Measurements from ENCODE around the gene UBIAD1. TPM values are rescaled to one million over a fixed set of nuclear protein-coding genes. Genes with fewer than 3 reads are reported as not detected.
A peak's percentile ranks its signal among the peaks of the same experiment; 100 is the strongest.

The UBIAD1 gene
- polyA plus RNA-seq, 1 experiment, result 10.0 TPM

DNA sequence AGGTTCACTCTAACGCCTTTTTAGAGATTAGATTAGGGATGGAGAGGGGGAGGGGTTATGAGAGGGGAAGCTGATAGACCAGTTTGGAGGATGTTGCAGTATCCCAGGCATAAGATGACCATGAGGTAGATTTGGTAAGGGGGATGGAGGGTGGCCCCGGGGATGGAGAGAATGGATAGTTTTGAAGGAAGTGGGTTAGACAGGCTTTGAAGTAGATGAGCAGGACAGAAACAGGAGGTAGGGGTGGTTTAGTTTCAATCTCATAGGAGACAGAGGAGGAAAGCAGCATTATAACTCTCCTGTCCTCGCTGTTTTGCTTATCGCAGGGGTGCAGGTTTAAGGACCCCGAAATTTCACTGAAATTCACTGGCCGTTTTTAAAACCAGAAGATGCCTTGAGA, 11.8 kb downstream of the UBIAD1 start:
- Histone ChIP-seq H3K27ac (ENCODE audit: low read depth, low read length) (no peak overlapping the region), H3K27me3 (ENCODE audit: control insufficient read depth, insufficient read depth, low read length) (no peaks in the 10 kb centered on the region), H3K9me3 (ENCODE audit: control insufficient read depth, insufficient read depth, low read length) (no peaks in the 10 kb centered on the region; the same call in 1 of the 2 replicates), H3K4me3 (ENCODE audit: low read depth, low read length) (no peak overlapping the region)
- CTCF ChIA-PET, result no interaction called here
- no peak for DNase-seq (ENCODE audit: low read depth, low spot score)
- TF ChIP-seq, protein P1, sequence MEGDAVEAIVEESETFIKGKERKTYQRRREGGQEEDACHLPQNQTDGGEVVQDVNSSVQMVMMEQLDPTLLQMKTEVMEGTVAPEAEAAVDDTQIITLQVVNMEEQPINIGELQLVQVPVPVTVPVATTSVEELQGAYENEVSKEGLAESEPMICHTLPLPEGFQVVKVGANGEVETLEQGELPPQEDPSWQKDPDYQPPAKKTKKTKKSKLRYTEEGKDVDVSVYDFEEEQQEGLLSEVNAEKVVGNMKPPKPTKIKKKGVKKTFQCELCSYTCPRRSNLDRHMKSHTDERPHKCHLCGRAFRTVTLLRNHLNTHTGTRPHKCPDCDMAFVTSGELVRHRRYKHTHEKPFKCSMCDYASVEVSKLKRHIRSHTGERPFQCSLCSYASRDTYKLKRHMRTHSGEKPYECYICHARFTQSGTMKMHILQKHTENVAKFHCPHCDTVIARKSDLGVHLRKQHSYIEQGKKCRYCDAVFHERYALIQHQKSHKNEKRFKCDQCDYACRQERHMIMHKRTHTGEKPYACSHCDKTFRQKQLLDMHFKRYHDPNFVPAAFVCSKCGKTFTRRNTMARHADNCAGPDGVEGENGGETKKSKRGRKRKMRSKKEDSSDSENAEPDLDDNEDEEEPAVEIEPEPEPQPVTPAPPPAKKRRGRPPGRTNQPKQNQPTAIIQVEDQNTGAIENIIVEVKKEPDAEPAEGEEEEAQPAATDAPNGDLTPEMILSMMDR (IDR thresholded peaks at IDR 0.05; ENCODE audit: low read depth, low read length), result no peak
- POLR2A ChIA-PET, result no interaction called here

- no peak for DNase-seq (ENCODE audit: low read depth, low spot score)
- H3K4me3 ChIP-seq (ENCODE audit: low read depth, low read length), result no peak overlapping the region
- no peaks in the 10 kb centered on the region for H3K27me3 ChIP-seq (ENCODE audit: control insufficient read depth, insufficient read depth, low read length)
- POLR2A ChIA-PET, result no interaction called here
- no peaks in the 10 kb centered on the region; the same call in 1 of the 2 replicates for H3K9me3 ChIP-seq (ENCODE audit: control insufficient read depth, insufficient read depth, low read length)
- CTCF ChIA-PET, result interaction anchor here (0.5 to 2.0 kb wide), 9 partner anchors 10 to 610 kb away, joined by 3 to 6 read pairs (median 3); partner anchors contain the start of gene UBIAD1
- TF ChIP-seq, protein P1 (IDR thresholded peaks at IDR 0.05; ENCODE audit: low read depth, low read length), result peak; percentile 39; the same call in 1 of the 2 replicates
- H3K27ac ChIP-seq (ENCODE audit: low read depth, low read length), result no peak overlapping the region
These were observed 13.1 kb downstream of the UBIAD1 start for GRCh38 chr1:11285883-11286734.

DNA sequence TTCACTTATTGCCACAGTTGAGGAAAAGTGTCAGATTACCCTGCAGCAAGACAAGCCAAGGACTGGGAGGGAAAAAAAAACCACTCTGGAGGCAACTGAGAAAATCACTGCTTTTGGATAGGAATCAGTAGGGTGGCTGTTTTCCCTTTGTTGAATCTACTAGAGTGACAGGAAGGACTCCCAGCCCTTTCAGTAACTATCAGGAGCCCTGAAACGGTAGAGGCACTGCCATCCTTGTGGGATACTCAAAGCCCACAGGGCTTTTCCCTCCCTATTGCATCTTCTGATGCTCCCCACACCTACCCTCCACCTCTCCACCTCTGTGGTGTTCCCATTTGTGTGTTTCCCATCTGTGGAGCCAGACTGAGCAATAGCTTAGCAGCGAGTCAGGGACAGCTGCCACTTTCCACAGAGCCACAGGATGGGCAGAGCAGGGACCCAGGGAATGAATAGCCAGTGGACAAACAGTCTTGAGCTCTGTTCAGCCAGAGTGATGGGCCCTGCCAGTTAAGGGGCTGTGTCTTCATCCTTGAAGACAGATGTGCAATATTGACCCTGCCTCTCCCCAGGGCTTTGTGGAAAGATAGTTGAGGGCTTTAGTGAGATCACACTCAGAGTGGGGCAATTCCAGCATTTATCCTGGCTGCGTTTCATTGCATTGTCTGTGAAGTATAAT, 13.9 kb downstream of the UBIAD1 start:
- Histone ChIP-seq H3K4me3 (ENCODE audit: low read depth, low read length) (no peak overlapping the region), H3K9me3 (ENCODE audit: control insufficient read depth, insufficient read depth, low read length) (no peaks in the 10 kb centered on the region), H3K27me3 (ENCODE audit: control insufficient read depth, insufficient read depth, low read length) (no peaks in the 10 kb centered on the region), H3K27ac (ENCODE audit: low read depth, low read length) (no peak overlapping the region)
- ChIA-PET POLR2A (no interaction called here), CTCF (interaction anchor here (0.5 to 2.0 kb wide), 9 partner anchors 9 to 609 kb away, joined by 3 to 6 read pairs (median 3); partner anchors contain the start of gene UBIAD1)
- no peak for DNase-seq (ENCODE audit: low read depth, low spot score)
- TF ChIP-seq, protein P1 (IDR thresholded peaks at IDR 0.05; ENCODE audit: low read depth, low read length), result no peak

DNA sequence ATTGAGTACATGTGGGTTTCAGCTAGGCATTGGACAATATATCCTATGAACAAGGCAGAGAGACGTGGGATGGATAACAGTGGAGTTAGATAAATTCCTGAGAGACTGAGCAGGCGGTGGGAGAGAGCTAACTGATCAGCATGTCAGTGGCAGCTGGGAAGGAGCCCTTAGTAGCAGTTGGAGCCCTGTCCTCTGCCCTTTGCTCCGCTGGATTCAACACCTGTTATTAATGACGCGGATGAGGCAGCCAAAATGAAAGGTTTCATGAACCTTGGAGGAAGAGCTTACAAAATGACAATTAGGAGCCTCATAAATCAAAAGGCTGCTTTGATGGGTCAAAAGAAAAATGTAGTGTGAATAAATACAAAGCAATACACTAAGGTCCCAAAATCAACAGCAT, 16.1 kb downstream of the UBIAD1 start:
- TF ChIP-seq, protein P1 (IDR thresholded peaks at IDR 0.05; ENCODE audit: low read depth, low read length), result no peak
- H3K4me3 ChIP-seq (ENCODE audit: low read depth, low read length), result no peak overlapping the region
- H3K27me3 ChIP-seq (ENCODE audit: control insufficient read depth, insufficient read depth, low read length), result no peaks in the 10 kb centered on the region
- no peaks in the 10 kb centered on the region for H3K9me3 ChIP-seq (ENCODE audit: control insufficient read depth, insufficient read depth, low read length)
- CTCF ChIA-PET, result no interaction called here
- POLR2A ChIA-PET, result no interaction called here
- no peak for DNase-seq (ENCODE audit: low read depth, low spot score)
- no peak overlapping the region for H3K27ac ChIP-seq (ENCODE audit: low read depth, low read length)

DNA sequence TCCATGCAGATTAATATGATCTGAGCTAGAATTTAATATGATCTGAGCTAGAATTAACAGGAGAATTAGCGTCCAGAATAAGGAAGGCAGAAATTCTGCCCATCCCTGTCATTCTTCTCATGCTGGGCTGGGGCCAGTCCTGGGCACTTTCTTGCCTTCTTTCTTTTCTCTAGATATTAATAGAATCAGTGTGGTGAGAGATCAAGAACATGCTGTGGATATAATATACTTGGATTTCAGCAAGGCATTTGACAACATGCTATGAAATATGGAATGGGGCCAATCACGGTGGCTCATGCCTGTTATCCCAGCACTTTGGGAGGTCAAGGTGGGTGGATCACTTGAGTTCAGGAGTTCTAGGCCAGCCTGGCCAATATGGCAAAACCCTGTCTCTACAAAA, 18.1 kb downstream of the UBIAD1 start:
- Histone ChIP-seq H3K9me3 (ENCODE audit: control insufficient read depth, insufficient read depth, low read length) (no peaks in the 10 kb centered on the region), H3K27me3 (ENCODE audit: control insufficient read depth, insufficient read depth, low read length) (no peaks in the 10 kb centered on the region), H3K4me3 (ENCODE audit: low read depth, low read length) (no peak overlapping the region), H3K27ac (ENCODE audit: low read depth, low read length) (no peak overlapping the region)
- CTCF ChIA-PET, result no interaction called here
- DNase-seq (ENCODE audit: low read depth, low spot score), result no peak
- POLR2A ChIA-PET, result interaction anchor here (0.6 kb wide), 1 partner anchor 291 kb away, joined by 6 read pairs; no protein-coding TSS in a partner anchor
- TF ChIP-seq, protein P1 (IDR thresholded peaks at IDR 0.05; ENCODE audit: low read depth, low read length), result no peak

All from AG04450 (cell line).